GM12878 (cell line): ENCODE measurements around the gene VSTM5. TPM values are rescaled to one million over a fixed set of nuclear protein-coding genes. Genes with fewer than 3 reads are reported as not detected.

ENCODE experiments used
- ATF7 ChIP-seq: fragments of 450-650 bp; IDR thresholded peaks from 2 replicates; pipeline ENCODE4 v1.6.1; 2016; ENCODE audit warnings: low read depth, mild to moderate bottlenecking
- BCL3 ChIP-seq: IDR thresholded peaks from 2 replicates; pipeline ENCODE4 v1.6.1; 2011; ENCODE audit warnings: borderline replicate concordance, low read depth, mild to moderate bottlenecking, moderate library complexity, low read length; ENCODE audit not compliant: insufficient read depth, poor library complexity, severe bottlenecking
- CHD2 ChIP-seq: IDR thresholded peaks from 2 replicates; pipeline ENCODE4 v1.6.1; 2011; ENCODE audit warnings: low read depth, low read length, improper control_type of control experiment, borderline replicate concordance
- CREM ChIP-seq: IDR thresholded peaks from 2 replicates; pipeline ENCODE4 v1.6.1; 2014; ENCODE audit warnings: antibody characterized with exemption, low read depth
- ESRRA ChIP-seq: IDR thresholded peaks from 2 replicates; pipeline ENCODE4 v1.6.1; 2012; ENCODE audit warnings: mild to moderate bottlenecking, low read length, improper control_type of control experiment
- GATAD2B ChIP-seq: fragments of 450-650 bp; conservative IDR thresholded peaks from 2 replicates; pipeline ENCODE4 v1.6.1; 2017; ENCODE audit warnings: low read depth, mild to moderate bottlenecking, moderate library complexity
- HDGF ChIP-seq: fragments of 450-650 bp; IDR thresholded peaks from 2 replicates; pipeline ENCODE4 v1.6.1; 2016; ENCODE audit warnings: antibody characterized with exemption
- NFYB ChIP-seq: IDR thresholded peaks from 2 replicates; pipeline ENCODE4 v1.6.1; 2011; ENCODE audit warnings: low read depth, mild to moderate bottlenecking, low read length, improper control_type of control experiment, moderate library complexity; ENCODE audit not compliant: insufficient read depth
- NR2C2 ChIP-seq: IDR thresholded peaks from 2 replicates; pipeline ENCODE4 v1.6.1; 2011; ENCODE audit warnings: borderline replicate concordance, low read depth; ENCODE audit not compliant: control insufficient read depth, insufficient read length
- POLR2AphosphoS5 ChIP-seq: IDR thresholded peaks from 2 replicates; pipeline ENCODE4 v1.6.1; 2011; ENCODE audit warnings: mild to moderate bottlenecking, low read length, inconsistent platforms
- RAD21 ChIP-seq: IDR thresholded peaks from 2 replicates; pipeline ENCODE4 v1.6.1; 2011; ENCODE audit warnings: mild to moderate bottlenecking, low read depth, low read length, moderate library complexity; ENCODE audit not compliant: insufficient read depth
- RELA ChIP-seq: fragments of 450-650 bp; IDR thresholded peaks from 2 replicates; pipeline ENCODE4 v1.8.0; 2014; ENCODE audit warnings: borderline replicate concordance; ENCODE audit not compliant: partially characterized antibody
- SUPT20H ChIP-seq: IDR thresholded peaks from 2 replicates; pipeline ENCODE4 v1.6.1; 2011; ENCODE audit warnings: low read depth, mild to moderate bottlenecking, low read length, moderate library complexity, borderline replicate concordance; ENCODE audit not compliant: control insufficient read depth
- TCF12 ChIP-seq: IDR thresholded peaks from 2 replicates; pipeline ENCODE4 v1.6.1; 2011; ENCODE audit warnings: low read depth, mild to moderate bottlenecking, low read length
- ZBED1 ChIP-seq: IDR thresholded peaks from 2 replicates; pipeline ENCODE4 v1.6.1; 2016; ENCODE audit warnings: borderline replicate concordance
- ZNF207 ChIP-seq: fragments of 450-650 bp; IDR thresholded peaks from 2 replicates; pipeline ENCODE4 v1.6.1; 2014; ENCODE audit warnings: antibody characterized with exemption, mild to moderate bottlenecking, borderline replicate concordance
- ZNF274 ChIP-seq: IDR thresholded peaks from one replicate; pipeline ENCODE4 v1.8.0; 2011; ENCODE audit not compliant: insufficient read length, insufficient read depth
- polyA plus RNA-seq, 11 experiments: library from polyadenylated mRNA; depleted of rRNA in 4 of 11; unstranded in 6 of 11; stranded (reverse) in 5 of 11; fragments of >200 nt; fragmentation: Nextera tagmentation in 4 of 11; fragmentation: Illumina TruSeq in 1 of 11; extraction: Ambion mirVana in 4 of 11; extraction: Trizol in 1 of 11; gene quantifications; 1 replicate in 1 of 11; 2 replicates in 10 of 11; pipeline versions ENCODE4 v1.2.1 to v1.2.3, GENCODE V29; 2011 to 2016; ENCODE audit warnings: inconsistent platforms in 2 of 11, missing spikeins in 2 of 11, low read depth in 1 of 11
- total RNA-seq, 4 experiments: library from RNA; depleted of rRNA in 3 of 4; stranded (reverse); fragments of >200 nt in 3 of 4; fragmentation: Illumina TruSeq in 1 of 4; extraction: Trizol in 1 of 4; gene quantifications; 2 replicates each; pipeline versions ENCODE4 v1.2.1 to v1.2.3, GENCODE V29; 2013 to 2021
- TF ChIP-seq, protein P1 (sequence below): fragments of 150-350 bp; IDR thresholded peaks from 2 replicates; pipeline ENCODE4 v1.6.1; 2014; ENCODE audit warnings: mild to moderate bottlenecking, low read depth, low read length

Gene VSTM5
- total and polyA plus RNA-seq, 10 of the 15 experiments (the other 5 are each of a cell fraction or from before 2014, with no cell fraction given) = not detected

- no peak for TF ChIP-seq RAD21
- TF ChIP-seq CREM = no peak
- TF ChIP-seq ESRRA = peak; percentile 70; the same call in 1 of the 2 replicates
- no peak for TF ChIP-seq NR2C2
- no peak for TF ChIP-seq CHD2
- TF ChIP-seq ATF7 = 0 out of 2 replicates have a peak, but pooled peaks have one; percentile 58
- no peak for TF ChIP-seq POLR2AphosphoS5
- no peak for TF ChIP-seq SUPT20H
- TF ChIP-seq ZBED1 = peak; percentile 10; the same call in 1 of the 2 replicates
- no peak for TF ChIP-seq ZNF207
- no peak for TF ChIP-seq HDGF
- no peak for TF ChIP-seq GATAD2B
- TF ChIP-seq NFYB = no peak
- no peak for TF ChIP-seq ZNF274
- TF ChIP-seq BCL3 = no peak
- TF ChIP-seq RELA = no peak
- TF ChIP-seq, protein P1, sequence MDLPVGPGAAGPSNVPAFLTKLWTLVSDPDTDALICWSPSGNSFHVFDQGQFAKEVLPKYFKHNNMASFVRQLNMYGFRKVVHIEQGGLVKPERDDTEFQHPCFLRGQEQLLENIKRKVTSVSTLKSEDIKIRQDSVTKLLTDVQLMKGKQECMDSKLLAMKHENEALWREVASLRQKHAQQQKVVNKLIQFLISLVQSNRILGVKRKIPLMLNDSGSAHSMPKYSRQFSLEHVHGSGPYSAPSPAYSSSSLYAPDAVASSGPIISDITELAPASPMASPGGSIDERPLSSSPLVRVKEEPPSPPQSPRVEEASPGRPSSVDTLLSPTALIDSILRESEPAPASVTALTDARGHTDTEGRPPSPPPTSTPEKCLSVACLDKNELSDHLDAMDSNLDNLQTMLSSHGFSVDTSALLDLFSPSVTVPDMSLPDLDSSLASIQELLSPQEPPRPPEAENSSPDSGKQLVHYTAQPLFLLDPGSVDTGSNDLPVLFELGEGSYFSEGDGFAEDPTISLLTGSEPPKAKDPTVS = no peak
- TF ChIP-seq TCF12 = no peak
These were observed 65.5 kb downstream of the VSTM5 start (continued) for GRCh38 chr11:93784935-93785360.
